RWPE2 (cell line): ENCODE data around the gene DPP9.

ENCODE experiments used
- ATAC-seq: fragments of 200-7000 bp; cut with Tn5 transposase; 3 replicates; pipeline ENCODE4 v1.9.1; 2021; ENCODE audit warnings: low read depth
- DNase-seq: peaks from one replicate; pipeline ENCODE4 v3.0.0-alpha.2; 2020; ENCODE audit warnings: low spot score
- H3K27ac ChIP-seq: fragments of 450-650 bp; 2 replicates; pipeline ENCODE4 v1.5.1; 2017; ENCODE audit warnings: mild to moderate bottlenecking; ENCODE audit not compliant: poor library complexity, severe bottlenecking
- H3K27me3 ChIP-seq: fragments of 250-450 bp; sonication (Bioruptor Pico); 2 replicates; pipeline ENCODE4 v1.5.1; 2021; ENCODE audit warnings: mild to moderate bottlenecking, moderate library complexity; ENCODE audit not compliant: insufficient read depth, poor library complexity, severe bottlenecking
- H3K36me3 ChIP-seq: fragments of 250-450 bp; sonication (Bioruptor Pico); 2 replicates; pipeline ENCODE4 v1.5.1; 2020; ENCODE audit warnings: low read depth, mild to moderate bottlenecking, moderate library complexity
- H3K4me1 ChIP-seq: fragments of 250-450 bp; sonication (Bioruptor Pico); 2 replicates; pipeline ENCODE4 v1.5.1; 2021; ENCODE audit warnings: mild to moderate bottlenecking, moderate library complexity; ENCODE audit not compliant: insufficient read depth, poor library complexity, severe bottlenecking
- H3K4me3 ChIP-seq: fragments of 250-450 bp; sonication (Bioruptor Pico); 2 replicates; pipeline ENCODE4 v1.5.1; 2021; ENCODE audit warnings: mild to moderate bottlenecking, moderate library complexity; ENCODE audit not compliant: severe bottlenecking
- H3K9me3 ChIP-seq: fragments of 250-450 bp; sonication (Bioruptor Pico); 2 replicates; pipeline ENCODE4 v1.5.1; 2021; ENCODE audit warnings: mild to moderate bottlenecking, moderate library complexity; ENCODE audit not compliant: severe bottlenecking
- CTCF ChIP-seq: fragments of 450-650 bp; IDR thresholded peaks from one replicate; pipeline ENCODE4 v1.5.1; 2017; ENCODE audit warnings: mild to moderate bottlenecking, moderate library complexity; ENCODE audit not compliant: poor library complexity, severe bottlenecking

DPP9 gene

GRCh38 chr19:4657262-4657661 lies 66.4 kb downstream of the DPP9 start:
- peaks cover 43% of the 10 kb centered on the region for H3K36me3 ChIP-seq

GRCh38 chr19:4656102-4656501 lies 67.5 kb downstream of the DPP9 start:
- DNase-seq (no peak), ATAC-seq (no peak)
- no peaks in the 10 kb centered on the region for H3K27me3 ChIP-seq
- no peak overlapping the region for H3K4me3 ChIP-seq
- no peak for TF ChIP-seq CTCF
- H3K36me3 ChIP-seq: peaks cover 38% of the 10 kb centered on the region
- no peak overlapping the region for H3K27ac ChIP-seq
- H3K4me1 ChIP-seq: no peaks in the 10 kb centered on the region
- H3K9me3 ChIP-seq: no peaks in the 10 kb centered on the region

More at GRCh38 chr19:4657262-4657661, 66.4 kb downstream of the DPP9 start:
- TF ChIP-seq CTCF: no peak
- no peak overlapping the region for H3K4me3 ChIP-seq
- no peak overlapping the region for H3K27ac ChIP-seq
- DNase-seq (no peak), ATAC-seq (no peak)
- no peaks in the 10 kb centered on the region for H3K27me3 ChIP-seq
- no peaks in the 10 kb centered on the region for H3K4me1 ChIP-seq
- H3K9me3 ChIP-seq: no peaks in the 10 kb centered on the region

DNA sequence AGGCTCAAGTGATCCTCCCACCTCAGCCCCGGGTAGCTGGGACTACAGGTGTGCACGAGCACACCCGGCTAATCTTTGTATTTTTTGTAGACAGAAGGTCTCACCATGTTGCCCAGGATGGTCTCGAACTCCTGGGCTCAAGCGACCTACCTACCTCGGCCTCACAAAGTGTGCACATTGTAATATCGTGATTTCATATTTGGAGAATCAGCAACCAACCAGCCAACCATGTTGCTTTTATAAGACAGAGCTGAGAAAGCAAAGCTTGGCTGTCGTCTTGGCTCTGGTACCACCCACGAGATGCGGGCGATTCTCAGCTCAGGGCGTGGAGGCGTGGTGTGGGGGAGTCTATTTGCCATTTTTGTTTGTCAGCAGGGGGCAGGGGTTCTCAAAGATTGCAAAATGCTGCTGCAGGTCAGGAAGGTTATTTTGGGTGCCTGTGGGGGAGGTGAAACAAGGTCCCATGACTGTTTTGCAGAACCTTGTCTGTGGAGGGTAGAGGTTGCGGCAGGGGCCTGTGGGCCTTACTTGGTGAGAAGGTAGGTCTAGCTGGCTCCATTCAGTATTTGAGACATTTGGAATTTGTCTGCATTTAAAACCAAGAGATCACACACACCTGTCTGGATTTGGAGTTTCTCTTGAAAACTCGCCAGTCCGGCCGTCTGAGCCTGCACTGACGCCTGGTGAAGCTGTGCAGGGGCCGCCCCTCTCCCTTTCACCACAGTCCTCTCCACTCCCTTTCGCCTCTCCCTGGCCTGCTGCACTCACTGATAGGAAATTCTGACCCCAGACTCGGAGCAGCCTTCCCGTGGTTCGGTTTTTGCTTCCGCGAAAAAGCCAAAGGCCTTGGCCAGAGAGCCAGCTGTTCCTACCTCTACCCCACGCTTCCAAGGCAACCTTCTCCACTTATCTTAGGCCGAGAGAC lies 68.9 kb downstream of the DPP9 start:
- Histone ChIP-seq H3K9me3 (no peaks in the 10 kb centered on the region), H3K4me1 (no peaks in the 10 kb centered on the region), H3K36me3 (peaks cover 27% of the 10 kb centered on the region), H3K27ac (no peak overlapping the region), H3K27me3 (no peaks in the 10 kb centered on the region), H3K4me3 (no peak overlapping the region)
- no peak for DNase-seq
- no peak for TF ChIP-seq CTCF
- no peak for ATAC-seq

- Histone ChIP-seq H3K27me3 (no peaks in the 10 kb centered on the region), H3K4me1 (no peaks in the 10 kb centered on the region), H3K27ac (no peak overlapping the region), H3K9me3 (no peaks in the 10 kb centered on the region), H3K36me3 (peaks cover 20% of the 10 kb centered on the region), H3K4me3 (no peak overlapping the region)
- no peak for DNase-seq
- no peak; the same call in 2 of the 3 replicates for ATAC-seq
- TF ChIP-seq CTCF: no peak
These were observed 69.7 kb downstream of the DPP9 start for GRCh38 chr19:4653793-4654436.

DNA sequence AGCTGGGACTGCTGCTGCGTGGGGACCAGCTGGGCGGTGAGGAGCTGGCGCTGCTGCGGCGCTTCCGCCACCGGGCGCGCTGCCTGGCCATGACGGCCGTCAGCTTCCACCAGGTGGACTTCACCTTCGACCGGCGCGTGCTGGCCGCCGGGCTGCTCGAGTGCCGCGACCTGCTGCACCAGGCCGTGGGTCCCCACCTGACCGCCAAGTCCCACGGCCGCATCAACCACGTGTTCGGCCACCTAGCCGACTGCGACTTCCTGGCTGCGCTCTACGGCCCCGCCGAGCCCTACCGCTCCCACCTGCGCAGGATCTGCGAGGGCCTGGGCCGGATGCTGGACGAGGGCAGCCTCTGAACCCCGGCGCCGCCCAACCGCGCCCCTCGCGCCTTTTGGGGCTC lies 71.6 kb downstream of the DPP9 start:
- DNase-seq (no peak), ATAC-seq (no peak)
- H3K4me1 ChIP-seq: no peaks in the 10 kb centered on the region
- H3K27me3 ChIP-seq: no peaks in the 10 kb centered on the region
- H3K27ac ChIP-seq: no peak overlapping the region
- H3K4me3 ChIP-seq: no peak overlapping the region
- peaks cover 11% of the 10 kb centered on the region; the same call in 1 of the 2 replicates for H3K36me3 ChIP-seq
- no peaks in the 10 kb centered on the region for H3K9me3 ChIP-seq
- no peak for TF ChIP-seq CTCF
